H1 (cell line): Measurements from ENCODE around the gene ADK.

Source experiments
- EZH2 ChIP-seq: fragments of 200-600 bp; sonication (generic); IDR thresholded peaks from 2 replicates; pipeline ENCODE4 v1.7.1; 2012; ENCODE audit warnings: low read depth, mild to moderate bottlenecking, moderate library complexity, low read length, inconsistent platforms; ENCODE audit not compliant: severe bottlenecking
- SP2 ChIP-seq: IDR thresholded peaks from 2 replicates; pipeline ENCODE4 v1.6.1; 2012; ENCODE audit warnings: mild to moderate bottlenecking, low read length, inconsistent platforms
- TF ChIP-seq, protein P1 (sequence below): IDR thresholded peaks from 2 replicates; pipeline ENCODE4 v1.6.1; 2012; ENCODE audit warnings: low read length, inconsistent platforms

DNA sequence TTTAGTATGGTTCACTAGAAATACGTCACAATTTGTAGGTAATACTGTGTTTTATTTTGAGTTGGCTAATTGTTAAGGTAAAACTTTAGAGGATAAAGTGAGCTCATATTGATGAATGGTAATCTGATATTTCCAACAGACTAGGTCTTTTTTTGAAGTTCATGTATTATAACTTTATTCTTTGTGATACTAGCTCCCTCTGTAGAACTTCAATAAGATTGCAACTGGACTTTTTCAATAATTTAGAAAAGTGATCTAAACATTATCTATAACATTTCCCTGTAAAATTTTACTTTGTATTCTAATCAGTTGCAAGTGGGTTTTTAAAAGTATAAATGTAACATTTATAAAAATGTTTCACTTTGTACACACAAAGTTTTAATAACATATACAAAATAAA, 83.5 kb downstream of the ADK start:
- TF ChIP-seq SP2 (no peak), EZH2 (no peak)
- TF ChIP-seq, protein P1, sequence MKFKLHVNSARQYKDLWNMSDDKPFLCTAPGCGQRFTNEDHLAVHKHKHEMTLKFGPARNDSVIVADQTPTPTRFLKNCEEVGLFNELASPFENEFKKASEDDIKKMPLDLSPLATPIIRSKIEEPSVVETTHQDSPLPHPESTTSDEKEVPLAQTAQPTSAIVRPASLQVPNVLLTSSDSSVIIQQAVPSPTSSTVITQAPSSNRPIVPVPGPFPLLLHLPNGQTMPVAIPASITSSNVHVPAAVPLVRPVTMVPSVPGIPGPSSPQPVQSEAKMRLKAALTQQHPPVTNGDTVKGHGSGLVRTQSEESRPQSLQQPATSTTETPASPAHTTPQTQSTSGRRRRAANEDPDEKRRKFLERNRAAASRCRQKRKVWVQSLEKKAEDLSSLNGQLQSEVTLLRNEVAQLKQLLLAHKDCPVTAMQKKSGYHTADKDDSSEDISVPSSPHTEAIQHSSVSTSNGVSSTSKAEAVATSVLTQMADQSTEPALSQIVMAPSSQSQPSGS, result no peak
